ENCODE results near the gene SUSD6.

The SUSD6 gene

DNA sequence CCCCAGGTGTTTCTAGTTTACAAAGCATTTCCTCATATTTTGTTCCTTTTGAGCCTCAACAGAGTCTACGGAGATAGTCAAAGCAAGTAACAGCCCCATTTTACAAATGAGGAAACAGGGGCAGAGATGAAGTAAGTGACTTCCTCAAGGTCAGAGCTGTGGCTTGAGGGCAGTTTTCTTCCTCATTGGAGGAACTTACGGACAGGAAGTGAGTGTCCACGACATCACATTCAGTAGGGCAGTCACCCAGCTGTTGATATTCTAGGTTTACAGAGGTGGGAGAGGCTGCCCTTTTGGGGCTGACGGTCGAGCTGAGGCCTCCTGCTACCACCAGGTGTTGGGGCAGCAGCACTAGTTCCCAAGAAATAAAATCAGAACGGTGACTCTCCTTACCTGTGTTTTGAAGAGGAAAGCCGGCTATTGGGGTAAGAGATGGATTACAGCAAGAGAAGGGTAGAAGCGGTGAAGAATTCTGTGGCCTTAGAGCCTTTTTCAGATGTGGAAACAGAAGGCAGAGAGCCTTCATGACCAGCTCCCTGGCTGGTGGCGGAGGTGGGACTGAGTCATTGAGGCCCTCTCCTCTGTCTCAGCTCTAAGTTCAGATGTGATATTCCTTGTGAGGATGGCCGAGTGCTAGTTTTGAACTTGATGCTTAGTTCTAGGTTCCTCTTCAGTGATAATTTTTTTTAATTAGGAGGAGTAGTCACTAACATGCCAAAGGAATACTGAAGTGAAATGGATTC lies 41.7 kb downstream of the SUSD6 start:
- DNase-seq = no peak

DNA sequence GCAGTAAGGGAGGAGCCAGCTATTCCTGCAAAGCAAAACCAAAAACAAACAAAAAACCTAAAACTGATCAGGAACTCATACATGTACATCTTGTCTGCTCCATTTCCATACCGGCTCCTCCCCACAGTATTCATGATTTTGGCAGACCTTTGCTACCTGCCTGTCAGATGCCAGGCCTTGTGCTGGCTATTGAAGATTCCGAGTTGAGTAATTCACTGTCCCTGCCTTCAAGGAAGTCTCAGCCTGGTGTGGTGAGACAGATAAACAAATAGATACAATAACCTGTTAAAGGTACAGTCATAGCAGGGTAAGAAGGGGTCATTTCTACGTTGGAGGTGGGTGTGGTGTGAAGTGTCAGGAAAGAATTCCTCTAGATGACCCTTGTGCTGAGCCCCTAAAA lies 42.7 kb downstream of the SUSD6 start:
- DNase-seq = no peak

DNA sequence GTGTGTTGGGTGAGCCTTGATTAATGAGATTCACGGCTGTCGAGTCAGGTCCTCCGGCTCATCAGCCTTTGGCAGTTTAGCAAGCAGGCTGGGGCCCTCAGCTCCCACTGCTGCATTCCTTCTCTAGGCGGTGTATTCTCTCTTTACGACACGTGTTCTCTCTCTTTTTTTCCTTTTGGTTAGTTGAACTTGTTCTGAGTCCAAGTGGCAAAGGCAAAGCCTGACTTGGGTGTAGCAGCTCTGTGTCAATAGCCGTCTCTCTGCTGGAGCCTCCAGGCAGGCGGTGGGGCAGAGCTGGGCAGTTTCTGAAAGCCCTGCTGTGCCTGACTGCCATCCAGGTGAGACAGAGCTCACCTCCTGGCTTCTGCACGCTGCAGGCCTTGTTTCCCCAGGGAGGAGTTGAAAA lies 46.6 kb downstream of the SUSD6 start:
- no peak for DNase-seq

DNA sequence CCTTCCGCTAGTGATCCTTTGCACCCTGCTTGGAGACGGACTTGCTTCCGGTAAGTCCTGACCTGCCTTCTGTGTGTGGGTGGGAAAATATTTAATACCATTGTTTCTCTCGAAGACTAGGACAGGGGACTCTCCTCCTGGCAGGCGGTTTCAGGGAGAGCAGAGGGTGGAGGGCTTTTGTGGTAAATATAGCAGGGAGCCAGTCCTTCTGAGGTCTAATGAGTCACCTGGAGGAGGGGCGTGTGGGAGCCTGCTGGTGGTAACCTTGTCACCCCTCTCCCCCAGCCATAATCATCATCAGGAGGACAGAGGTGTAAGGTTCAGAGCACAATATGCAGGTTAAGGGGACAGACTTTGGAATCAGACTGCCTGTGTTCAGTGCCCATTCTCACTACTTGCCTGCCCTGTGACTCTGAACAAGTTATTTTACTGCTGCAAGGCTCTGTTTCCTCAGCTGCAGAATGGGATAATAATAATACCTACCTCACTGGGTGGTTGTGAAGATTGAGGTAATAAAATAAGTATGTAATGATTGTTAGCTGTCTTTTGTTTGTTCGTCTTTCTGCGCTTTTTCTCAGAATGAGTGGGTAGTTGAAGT lies 47.4 kb downstream of the SUSD6 start:
- DNase-seq = no peak

DNA sequence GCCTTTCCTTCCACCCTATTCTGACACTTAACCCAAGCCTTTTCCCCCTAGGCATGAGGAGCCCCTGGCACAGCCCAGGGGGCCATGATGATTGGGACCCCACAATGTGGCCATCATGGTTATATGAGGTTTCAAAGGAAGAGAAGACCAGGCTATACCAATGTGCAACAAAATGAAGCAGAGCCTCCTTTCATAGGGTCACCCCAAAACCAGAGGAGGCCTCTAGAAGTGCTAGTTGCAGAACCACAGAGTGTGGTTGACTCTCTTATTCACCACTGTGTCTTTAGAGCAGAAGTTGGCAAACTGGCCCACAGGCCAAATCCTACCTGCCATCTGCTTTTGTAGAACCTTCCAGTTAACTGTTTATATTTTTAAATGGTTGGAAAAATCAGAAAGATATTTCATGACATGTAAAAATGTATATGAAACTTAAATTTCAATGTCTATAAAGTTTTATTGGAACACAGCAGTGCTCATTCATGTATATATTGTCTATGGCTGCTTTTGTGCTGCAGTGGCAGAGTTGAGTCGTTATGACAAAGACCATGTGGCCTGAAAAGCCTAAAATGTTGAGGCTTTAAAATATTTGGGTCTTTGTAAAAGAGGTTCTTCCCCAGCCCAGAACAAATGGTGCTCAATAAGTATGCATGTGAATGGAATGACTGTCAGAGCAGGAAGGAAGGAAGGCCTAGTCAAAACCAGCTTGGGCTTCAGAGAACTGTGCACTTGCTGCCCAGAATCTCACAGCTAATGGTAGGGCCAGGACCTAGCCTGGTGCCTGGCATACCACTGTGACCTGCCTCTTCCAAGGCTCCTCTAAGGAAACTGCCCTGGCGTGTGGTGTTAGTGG lies 49.2 kb downstream of the SUSD6 start:
- no peak for DNase-seq

DNA sequence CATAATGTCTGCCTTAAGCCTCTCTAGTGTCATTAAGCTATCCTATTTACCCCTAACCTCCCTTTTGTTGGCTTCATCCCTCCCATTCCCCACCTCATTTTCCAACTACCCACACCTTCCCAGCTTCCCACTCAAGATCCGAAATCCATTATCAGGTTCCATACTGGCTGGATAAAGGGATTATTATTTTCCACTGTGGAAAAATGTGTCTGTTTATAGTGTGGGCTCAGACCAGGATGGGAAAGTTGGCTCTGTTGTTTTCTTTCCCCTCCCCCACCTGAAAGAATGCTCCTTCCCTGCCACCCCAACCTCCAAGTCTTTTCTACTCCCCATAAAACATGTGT lies 49.8 kb downstream of the SUSD6 start:
- DNase-seq = no peak

DNA sequence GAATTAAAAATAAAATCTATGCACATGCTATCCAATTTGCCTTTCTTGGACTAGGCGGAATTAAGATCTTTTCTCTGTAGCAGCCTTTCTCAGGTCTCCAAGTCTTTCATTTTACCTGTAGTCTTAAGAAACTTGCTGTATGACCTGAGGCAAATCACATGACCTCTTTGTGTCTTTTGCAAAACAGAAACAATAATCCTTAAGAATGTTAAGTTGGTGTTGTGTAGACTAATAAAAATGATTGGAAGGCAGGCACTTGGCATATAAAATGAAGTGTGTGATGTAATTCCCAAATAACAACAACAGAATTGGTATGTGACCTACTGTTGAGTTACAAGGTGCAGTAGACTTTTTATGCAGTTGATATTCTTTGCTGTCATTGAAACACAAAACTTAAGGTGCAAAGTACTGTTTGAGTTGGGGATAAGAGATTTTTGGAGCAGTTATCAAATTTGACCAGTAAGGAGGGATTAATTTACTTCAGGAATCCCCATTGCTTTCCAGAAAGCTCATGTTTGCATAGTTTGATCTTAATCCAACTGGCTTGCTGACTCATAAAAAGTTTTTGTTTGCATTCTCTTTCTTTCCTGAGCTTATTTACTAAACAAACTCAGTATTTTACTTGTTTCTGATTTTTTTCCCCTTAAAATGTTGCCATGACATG lies 51.4 kb downstream of the SUSD6 start:
- DNase-seq = no peak

DNA sequence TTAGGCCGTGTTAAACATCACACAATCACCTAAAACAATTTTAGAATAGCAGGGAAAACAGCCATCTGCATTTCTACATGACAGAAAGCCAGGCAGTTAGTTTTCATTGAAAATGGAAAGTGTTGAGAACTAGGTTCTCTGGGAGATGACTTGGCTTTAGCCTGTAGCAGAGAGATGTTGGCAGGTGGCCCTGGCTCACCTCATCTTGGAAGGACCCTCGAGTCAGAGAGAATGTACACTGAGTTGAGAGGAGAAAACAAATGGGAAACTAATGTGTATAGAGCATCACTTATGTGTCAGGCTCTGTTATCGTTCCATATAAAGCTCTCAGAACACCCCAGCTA lies 51.9 kb downstream of the SUSD6 start:
- no peak for DNase-seq

DNA sequence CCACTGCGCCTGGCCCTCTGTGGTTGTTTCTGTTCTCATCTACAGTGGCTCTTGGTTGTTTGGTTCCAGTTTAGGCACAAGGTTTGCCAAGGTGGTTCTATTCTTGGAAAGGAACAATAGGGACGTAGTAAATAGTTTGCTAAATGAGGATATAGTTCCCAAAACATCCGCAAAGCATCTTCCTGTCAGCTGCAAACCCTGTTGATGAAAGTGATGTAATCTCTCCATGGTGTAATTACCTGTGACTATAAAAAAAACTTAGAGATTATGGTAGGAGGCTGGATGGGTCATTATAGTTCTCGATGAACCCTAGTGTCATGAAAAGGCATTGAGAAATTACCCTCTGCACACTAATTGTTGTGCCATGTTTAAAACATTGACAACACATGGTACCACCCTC lies 52.9 kb downstream of the SUSD6 start:
- DNase-seq = no peak

DNA sequence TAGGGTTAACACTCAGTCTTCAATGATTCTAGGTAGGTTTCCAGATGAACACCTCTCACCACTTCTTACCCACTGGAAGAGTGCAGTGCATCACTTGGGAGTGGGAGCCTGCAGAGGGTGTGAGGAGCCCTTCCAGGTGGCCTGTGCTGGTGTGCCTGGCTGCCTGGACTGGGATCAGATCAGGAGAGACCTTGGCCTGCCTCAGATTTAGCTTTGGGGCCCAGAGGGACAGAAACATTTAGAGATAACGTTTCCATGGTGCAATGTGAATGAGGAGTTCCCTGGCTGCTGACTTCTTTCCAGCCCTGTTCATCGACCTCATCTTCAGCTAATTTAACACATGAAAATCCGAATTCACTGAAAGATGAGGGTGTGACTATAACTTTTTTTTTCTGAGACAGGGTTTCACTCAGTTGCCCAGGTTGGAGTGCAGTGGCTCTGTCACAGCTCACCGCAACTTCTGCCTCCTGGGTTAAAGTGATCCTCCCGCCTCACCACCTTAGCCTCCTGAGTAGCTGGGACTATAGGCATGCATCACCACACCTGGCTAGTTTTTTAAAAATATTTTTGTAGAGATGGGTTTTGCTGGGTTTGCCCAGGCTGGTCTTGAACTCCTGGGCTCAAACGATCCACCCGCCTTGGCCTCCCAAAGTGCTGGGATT lies 53.6 kb downstream of the SUSD6 start:
- DNase-seq = no peak

DNA sequence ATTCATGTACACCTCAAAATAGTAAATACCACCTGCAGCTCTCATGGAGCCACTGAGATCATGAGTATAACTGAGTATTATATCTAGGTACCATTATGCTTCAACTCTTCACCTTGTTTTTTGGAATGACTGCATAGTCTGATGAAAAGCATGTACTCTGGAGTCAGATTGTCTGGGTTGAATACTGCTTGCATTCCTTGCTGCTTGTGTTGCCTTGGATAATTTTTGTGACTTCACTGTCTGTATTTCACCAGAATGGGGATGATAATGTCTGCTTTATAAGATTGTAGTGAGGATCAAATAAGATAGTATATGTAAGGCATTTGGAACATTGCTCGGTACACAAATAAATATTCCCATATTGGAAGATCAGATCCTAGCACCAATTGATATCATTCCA lies 54.2 kb downstream of the SUSD6 start:
- DNase-seq = no peak

DNA sequence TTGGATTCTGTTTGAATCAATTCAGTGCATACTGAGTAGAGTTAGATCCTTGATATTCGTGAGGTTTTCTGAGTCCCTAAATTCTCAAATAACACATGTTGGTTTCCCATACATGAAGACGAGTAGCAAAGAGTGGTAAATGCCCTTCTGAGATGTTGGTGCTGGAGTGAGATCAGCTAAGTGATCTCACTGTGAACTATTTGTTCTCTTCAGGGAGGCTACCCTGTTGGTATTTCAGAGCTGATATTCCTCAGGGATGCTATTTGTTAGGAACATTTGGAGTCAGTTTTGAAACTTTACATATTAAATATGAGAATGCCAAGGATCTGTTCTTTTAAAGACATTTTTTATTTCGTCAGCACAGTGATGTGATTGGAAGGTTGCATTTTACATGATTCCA lies 54.7 kb downstream of the SUSD6 start:
- DNase-seq = no peak

DNA sequence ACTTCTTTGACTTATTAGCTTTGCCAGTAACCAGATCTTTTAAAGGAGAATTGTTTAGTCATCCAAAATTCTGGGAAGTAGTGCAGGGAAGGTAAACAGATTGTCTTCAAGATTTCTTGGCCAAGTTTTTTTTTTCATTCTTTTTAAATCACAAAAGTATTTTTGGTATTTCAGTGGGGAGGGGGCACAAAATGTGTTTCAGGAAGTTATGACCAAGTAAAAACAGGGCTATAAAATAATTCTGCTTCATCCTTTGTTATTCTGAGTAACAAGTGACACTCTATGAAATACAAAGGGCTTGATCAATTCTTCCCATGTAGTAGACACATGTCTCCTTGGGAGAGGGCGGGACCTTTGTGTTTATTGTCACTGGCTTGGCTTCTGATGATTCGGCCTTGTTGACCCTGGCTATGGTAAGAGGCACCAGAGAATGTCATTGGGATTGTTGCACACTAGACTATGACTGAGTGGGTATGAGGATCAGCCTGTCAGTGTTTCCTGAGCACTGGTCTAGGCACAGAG lies 55.4 kb downstream of the SUSD6 start:
- no peak for DNase-seq

DNA sequence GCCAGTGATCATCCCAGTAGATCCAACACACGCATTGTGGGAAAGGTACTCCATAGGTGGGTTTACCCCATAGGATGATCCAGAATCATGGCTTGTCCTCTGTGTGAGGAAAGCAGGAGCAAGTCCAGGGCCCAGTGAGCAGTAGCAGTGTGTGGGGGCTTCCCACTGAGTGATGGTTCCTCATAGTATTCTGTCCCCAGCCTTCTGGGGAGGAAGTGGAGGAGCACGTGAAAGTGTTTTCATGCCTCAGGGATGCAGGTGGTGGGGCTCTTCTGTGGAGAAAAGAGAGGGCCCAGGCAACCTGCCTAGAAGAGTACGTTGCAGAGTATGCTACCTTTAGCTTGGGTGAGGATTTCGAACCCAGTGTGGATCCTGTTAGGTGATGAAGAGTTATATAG lies 56.5 kb downstream of the SUSD6 start:
- no peak for DNase-seq

DNA sequence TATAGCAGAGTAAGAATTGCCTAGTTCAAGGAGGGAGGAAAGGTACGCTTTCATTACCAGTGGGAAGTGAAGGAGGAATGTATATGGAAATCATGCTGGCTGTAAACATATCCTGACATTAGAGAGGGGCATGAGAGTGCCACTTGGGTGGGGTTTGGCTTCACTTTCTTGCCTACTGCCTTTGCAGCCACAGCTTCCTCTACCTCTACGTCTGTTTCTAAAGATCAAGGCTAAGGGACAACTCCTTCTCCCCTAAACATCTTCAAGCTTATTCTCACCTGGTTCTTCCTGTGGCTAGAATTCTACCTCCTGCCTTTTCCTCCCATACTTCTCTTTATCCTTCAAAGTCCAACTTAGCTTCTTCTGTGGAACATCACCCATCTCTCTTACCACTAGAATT lies 58.0 kb downstream of the SUSD6 start:
- no peak for DNase-seq

DNA sequence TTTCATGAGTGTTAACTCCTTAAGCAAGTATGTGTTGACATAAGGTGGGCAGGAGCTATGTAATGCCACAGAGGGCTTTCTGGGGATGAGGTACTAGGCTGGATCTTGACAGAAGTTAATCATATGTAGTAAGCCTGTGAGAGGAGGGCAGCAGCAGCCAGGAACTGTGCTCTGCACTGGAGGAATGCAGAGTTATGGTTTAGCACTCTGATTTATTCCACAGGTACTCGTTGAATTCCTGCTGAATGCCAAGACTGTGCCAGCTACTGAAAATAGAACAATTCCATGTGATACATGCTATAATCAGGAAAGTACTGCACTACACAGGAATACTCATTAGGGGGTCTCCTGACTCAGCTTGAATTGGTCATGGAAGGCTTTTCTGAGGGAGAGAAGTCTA lies 58.7 kb downstream of the SUSD6 start:
- DNase-seq = no peak

DNA sequence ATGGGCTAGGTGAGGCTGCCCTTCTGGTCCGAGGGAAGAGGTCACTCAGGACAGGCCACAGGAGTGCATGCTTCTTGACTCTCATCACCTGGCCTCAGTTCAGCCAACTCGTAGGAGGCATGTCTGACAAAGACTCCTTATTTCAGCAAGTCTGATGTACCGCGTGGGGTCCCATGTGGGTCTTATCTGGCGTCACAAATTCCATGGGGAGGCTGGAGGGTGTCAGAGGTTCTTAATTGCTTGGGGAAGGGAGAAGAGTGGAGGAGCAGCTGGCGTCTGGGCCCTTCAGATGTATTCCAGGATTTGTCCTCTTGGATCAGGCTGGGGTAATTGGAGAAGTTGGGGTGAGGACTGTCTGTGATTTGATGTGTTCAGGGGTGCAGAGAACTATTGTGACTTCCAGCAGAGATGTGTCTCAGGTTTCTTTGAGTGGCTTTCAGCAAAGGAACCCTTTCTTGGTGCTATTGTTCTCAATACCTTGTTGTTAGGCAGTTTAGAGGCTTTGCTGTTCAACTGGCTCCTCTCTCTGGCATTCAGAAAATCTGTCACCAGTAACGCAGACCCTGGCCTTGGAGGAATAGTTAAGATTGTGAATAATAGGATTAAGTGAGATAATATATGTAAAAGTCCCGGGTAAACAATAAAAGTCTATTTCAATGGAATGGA lies 60.1 kb downstream of the SUSD6 start:
- DNase-seq = no peak

DNA sequence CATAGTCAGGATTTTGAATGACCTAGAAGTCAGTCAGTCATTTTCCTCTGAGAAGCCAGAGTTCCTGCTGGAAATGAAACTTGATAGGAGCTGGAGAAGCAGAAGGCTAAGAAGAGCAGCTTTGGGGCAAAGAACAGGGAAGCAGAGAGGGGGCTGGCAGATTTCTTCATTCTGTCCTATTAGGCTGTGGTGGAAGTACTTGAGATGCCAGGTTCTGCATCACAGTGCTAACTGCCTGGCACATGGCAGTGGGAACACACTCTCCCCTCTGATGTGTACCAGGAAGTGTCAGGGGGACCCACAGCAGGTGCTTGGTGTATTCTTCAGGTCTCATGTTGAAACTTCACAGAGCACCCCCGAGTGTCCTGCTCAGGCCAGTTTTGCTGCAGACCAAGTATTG lies 61.0 kb downstream of the SUSD6 start:
- no peak for DNase-seq

DNA sequence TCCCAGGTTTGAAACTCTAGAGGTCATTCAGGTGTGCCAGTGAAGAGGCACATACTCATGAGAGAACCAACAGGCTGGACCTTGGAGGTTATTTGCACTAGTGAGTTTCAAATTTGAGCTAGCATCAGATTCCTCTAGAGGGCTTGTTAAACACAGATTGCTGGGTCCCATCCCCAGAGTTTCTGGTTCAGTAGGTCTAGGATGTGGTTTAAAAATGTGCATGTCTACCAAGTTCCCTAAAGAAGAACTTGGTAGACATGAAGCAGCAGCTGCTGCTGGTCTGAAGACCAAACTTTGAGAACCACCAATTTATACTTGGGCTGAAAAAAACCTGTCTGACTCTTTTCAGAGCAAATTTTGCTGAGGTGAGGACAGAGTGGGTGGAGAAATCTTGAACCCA lies 61.7 kb downstream of the SUSD6 start:
- DNase-seq = no peak

DNA sequence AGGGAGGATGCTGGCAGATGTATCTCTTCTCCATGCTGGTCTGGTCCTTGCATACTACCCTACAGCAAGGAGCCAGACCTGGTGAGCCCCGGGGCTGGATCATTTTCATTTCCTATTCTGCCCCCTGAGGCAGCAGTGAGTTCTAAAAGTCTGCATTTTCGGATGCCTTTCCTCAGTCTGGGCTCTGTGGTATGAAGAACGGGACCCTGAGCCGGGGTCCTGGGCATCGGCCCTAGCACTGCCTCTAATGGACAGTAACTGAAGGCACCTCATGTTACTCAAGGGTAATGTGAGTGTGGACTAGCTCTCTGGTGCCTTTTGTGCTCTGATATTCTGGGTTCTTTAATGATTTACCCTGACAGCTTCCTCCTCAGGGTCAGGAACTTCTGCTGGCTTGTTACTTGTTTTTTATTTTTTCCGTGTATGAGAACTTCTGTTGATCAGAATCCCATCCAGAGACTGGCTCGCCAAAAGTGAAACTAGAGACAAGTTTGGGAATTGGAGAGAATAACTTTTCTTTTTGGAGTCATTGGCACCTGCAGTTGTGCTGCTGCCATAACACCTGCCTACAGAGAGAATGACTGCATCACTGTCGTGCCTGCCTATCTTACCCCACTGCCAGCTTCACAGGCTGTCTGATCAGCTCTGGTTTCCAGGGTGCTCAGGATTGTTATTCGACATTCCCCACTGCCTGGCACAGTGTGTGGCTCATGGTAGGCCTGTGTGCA lies 62.3 kb downstream of the SUSD6 start:
- DNase-seq = no peak

DNA sequence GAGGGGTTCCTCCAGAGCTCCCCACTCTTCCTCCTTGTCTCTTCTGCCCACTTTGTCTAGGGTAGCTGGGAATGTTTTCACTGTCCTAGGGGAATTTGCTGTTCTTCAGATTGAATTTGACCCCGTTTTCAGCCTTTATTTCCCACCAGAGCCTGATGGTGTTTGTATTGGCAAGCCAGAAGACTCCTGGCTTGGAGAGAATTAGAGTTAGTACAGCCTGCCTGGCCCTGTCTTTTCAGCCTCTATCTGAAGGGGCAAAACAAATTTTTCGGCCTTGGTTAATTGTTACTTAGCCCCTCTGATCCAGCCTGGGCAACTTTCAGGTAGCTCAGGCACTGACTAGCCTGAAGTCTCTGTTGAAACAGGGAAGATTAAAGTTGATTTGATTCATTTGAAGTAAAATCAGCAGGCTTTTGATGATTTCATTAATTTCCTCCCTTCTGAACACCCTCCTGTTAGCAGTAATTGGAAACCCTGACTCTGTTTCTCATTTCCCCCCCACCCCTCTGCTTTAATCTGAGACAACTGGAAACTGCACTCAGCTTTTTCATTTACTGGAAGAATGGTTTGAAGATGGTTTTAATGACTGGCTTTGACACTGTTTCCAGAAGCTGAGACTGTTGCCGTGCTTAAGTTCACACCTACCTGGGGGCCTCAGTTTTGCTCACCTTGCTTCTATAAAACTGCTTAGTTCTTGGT lies 63.3 kb downstream of the SUSD6 start:
- no peak for DNase-seq
